Endothelial cell of umbilical vein (primary cell): Measurements from ENCODE around the gene FBXO22.
"Not testable (repeated sequence)": the region's sequence is repeated elsewhere in the genome, so short reads cannot be mapped to it uniquely, and the experiment has no call there.

Experiments
- CTCF ChIP-seq, 2 donors: IDR thresholded peaks; 1 replicate in 1 of 2; 2 replicates in 1 of 2; pipeline ENCODE4 v1.5.1; 2011; ENCODE audit warnings: low read length in 2 of 2, mild to moderate bottlenecking in 2 of 2, moderate library complexity in 2 of 2, control low read depth in 1 of 2, inconsistent platforms in 1 of 2, low read depth in 1 of 2; ENCODE audit not compliant: insufficient read depth in 1 of 2; ENCODE audit errors: extremely low read depth in 1 of 2
- EZH2 ChIP-seq: IDR thresholded peaks from 2 replicates; pipeline ENCODE4 v1.6.1; 2012; ENCODE audit warnings: borderline replicate concordance, low read depth, mild to moderate bottlenecking, moderate library complexity, low read length, inconsistent platforms; ENCODE audit not compliant: severe bottlenecking
- FOS ChIP-seq: IDR thresholded peaks from 2 replicates; pipeline ENCODE4 v1.6.1; 2011; ENCODE audit warnings: mild to moderate bottlenecking, low read length, moderate library complexity, borderline replicate concordance; ENCODE audit not compliant: insufficient read depth
- GATA2 ChIP-seq: IDR thresholded peaks from 2 replicates; pipeline ENCODE4 v1.7.0; 2011; ENCODE audit warnings: low read depth, mild to moderate bottlenecking, moderate library complexity, mixed read lengths, low read length; ENCODE audit not compliant: insufficient read length, insufficient read depth
- JUN ChIP-seq: IDR thresholded peaks from 2 replicates; pipeline ENCODE4 v1.6.1; 2011; ENCODE audit warnings: borderline replicate concordance, low read depth; ENCODE audit not compliant: insufficient read length, insufficient read depth
- MAX ChIP-seq: IDR thresholded peaks from 2 replicates; pipeline ENCODE4 v1.6.1; 2011; ENCODE audit not compliant: insufficient read depth, insufficient read length
- MYC ChIP-seq: IDR thresholded peaks from one replicate; pipeline ENCODE4 v1.6.1; 2011; ENCODE audit warnings: mild to moderate bottlenecking, low read depth, low read length
- POLR2A ChIP-seq: IDR thresholded peaks from 2 replicates; pipeline ENCODE4 v1.6.1; 2012; ENCODE audit warnings: low read depth, mild to moderate bottlenecking, control low read depth, low read length
- POLR2AphosphoS5 ChIP-seq: IDR thresholded peaks from 2 replicates; pipeline ENCODE4 v1.6.1; 2012; ENCODE audit warnings: low read depth, mild to moderate bottlenecking, control low read depth, low read length, moderate library complexity; ENCODE audit not compliant: insufficient read depth

- TF ChIP-seq CTCF (IDR thresholded peaks at IDR 0.05; ENCODE audit: extremely low read depth in 1 of 2, insufficient read depth in 1 of 2, low read depth in 1 of 2, low read length in 2 of 2); POLR2A; MAX; JUN; FOS; EZH2; POLR2AphosphoS5; GATA2; MYC: not testable (repeated sequence)
Observed at GRCh38 chr15:75976766-75977165, 73.1 kb downstream of the FBXO22 start.
